ENCODE data around the gene CDADC1.

DNA sequence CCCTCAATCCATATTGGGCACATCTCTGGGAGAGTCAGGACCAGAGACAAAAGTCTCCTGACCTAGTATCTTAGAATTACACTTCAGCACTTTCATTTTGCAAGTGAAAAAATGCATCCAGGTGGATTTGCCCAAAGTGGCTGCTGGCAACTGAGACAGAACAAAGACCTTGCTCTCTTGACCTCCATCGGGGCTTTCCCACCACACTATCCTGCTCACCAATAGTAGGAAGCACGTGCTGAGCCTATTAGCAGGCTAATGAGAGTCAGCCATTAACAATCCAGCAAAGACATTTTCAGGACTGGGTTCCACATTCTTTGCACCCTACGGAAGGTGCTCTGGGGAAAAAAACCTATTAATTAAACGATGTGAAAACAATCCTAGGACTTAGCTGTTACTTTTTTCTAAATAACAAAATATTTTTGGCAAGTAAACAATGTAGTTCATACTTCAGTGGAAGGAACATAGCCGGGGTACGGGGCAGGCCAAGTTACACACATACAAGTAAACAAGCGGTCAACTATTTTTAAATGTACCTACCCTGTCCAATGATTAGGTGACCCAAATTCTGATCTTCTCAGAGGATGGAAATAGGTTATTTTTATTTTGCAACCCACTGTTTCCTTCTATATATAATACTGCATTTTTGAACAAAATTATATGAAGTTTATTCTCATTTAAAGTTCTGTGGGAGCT, 78.6 kb downstream of the CDADC1 start:
- TF ChIP-seq, protein P1, sequence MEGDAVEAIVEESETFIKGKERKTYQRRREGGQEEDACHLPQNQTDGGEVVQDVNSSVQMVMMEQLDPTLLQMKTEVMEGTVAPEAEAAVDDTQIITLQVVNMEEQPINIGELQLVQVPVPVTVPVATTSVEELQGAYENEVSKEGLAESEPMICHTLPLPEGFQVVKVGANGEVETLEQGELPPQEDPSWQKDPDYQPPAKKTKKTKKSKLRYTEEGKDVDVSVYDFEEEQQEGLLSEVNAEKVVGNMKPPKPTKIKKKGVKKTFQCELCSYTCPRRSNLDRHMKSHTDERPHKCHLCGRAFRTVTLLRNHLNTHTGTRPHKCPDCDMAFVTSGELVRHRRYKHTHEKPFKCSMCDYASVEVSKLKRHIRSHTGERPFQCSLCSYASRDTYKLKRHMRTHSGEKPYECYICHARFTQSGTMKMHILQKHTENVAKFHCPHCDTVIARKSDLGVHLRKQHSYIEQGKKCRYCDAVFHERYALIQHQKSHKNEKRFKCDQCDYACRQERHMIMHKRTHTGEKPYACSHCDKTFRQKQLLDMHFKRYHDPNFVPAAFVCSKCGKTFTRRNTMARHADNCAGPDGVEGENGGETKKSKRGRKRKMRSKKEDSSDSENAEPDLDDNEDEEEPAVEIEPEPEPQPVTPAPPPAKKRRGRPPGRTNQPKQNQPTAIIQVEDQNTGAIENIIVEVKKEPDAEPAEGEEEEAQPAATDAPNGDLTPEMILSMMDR (IDR thresholded peaks at IDR 0.05; ENCODE audit: borderline replicate concordance, extremely low read depth, low read length, poor library complexity, severe bottlenecking), result no peak
- TF ChIP-seq EZH2 (IDR thresholded peaks at IDR 0.05; ENCODE audit: borderline replicate concordance, low read depth, low read length, severe bottlenecking), result no peak

All from DND-41 (cell line).